Measurements from ENCODE around the gene PPDPF.

Gene PPDPF

DNA sequence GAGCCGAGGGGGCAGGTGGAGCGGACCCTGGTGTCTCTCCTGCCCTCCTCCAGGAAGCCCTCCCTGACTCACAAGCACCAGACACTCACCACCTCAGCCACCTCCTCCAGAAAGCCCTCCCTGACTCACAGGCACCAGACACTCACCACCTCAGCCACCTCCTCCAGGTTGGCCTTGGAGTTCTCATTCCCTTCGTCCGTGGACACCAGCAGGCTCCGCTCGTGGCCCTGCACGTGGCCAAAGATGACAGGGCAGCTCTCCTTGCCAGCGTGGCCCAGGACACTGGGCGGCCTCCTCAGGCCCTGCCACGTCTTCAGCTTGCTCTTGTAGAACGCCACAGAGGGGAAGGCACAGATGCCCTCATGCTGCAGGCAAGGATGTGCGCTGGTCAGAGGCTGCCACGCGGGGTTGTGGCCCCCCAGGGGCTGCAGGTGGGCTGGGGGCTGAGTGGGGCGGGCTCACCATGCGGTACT, 39.8 kb downstream of the PPDPF start:
- H3K4me3 ChIP-seq (ENCODE audit: low read depth, low read length) = no peak overlapping the region
- DNase-seq (ENCODE audit: low read depth) = no peak
- TF ChIP-seq, protein P1, sequence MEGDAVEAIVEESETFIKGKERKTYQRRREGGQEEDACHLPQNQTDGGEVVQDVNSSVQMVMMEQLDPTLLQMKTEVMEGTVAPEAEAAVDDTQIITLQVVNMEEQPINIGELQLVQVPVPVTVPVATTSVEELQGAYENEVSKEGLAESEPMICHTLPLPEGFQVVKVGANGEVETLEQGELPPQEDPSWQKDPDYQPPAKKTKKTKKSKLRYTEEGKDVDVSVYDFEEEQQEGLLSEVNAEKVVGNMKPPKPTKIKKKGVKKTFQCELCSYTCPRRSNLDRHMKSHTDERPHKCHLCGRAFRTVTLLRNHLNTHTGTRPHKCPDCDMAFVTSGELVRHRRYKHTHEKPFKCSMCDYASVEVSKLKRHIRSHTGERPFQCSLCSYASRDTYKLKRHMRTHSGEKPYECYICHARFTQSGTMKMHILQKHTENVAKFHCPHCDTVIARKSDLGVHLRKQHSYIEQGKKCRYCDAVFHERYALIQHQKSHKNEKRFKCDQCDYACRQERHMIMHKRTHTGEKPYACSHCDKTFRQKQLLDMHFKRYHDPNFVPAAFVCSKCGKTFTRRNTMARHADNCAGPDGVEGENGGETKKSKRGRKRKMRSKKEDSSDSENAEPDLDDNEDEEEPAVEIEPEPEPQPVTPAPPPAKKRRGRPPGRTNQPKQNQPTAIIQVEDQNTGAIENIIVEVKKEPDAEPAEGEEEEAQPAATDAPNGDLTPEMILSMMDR (IDR thresholded peaks at IDR 0.05; ENCODE audit: low read depth, low read length) = no peak

DNA sequence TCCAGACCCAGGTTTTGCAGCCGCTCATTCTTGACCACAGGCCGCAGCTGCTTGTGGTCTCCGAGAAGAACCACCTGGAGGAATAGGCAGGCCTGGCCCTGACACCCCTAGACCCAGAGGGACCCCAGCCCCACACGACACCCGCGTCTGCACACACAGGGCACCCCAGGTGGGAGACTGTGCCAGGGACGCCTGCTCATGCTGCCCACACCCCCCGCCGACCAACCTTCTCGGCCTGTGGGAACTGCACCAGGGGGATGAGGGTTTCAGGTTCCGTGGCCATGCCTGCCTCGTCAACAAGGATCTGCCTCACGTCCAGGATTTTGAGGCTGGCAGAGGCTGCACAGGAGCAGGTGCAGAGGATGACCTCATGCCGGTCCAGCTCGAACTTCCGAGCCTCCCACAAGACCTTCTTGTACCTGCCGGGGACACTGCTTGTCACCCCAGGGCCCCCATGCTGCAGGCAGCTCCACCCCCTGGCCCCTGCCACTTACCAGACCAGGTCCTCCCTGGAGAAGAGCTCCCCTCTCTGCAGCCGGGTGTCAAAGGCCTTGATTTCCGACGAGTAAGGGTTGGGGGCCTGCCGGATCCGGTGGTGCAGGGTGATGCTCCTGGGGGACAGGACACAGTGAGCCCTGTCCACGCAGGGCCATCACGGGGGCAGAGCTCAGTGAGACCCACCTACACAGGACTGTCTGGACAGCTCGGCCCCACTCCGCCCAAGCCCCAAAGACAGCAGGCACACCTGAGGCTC, 40.5 kb downstream of the PPDPF start:
- no peak overlapping the region for H3K4me3 ChIP-seq (ENCODE audit: low read depth, low read length)
- TF ChIP-seq, protein P1 (IDR thresholded peaks at IDR 0.05; ENCODE audit: low read depth, low read length) = no peak
- TF ChIP-seq POLR2A (IDR thresholded peaks at IDR 0.05; ENCODE audit: extremely low read depth, insufficient read length) (no peak), MYC (IDR thresholded peaks at IDR 0.05; ENCODE audit: low read depth, low read length) (no peak)
- TF ChIP-seq, protein P2, sequence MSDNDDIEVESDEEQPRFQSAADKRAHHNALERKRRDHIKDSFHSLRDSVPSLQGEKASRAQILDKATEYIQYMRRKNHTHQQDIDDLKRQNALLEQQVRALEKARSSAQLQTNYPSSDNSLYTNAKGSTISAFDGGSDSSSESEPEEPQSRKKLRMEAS (IDR thresholded peaks at IDR 0.05; ENCODE audit: low read depth, low read length) = no peak
- DNase-seq (ENCODE audit: low read depth) = no peak

DNA sequence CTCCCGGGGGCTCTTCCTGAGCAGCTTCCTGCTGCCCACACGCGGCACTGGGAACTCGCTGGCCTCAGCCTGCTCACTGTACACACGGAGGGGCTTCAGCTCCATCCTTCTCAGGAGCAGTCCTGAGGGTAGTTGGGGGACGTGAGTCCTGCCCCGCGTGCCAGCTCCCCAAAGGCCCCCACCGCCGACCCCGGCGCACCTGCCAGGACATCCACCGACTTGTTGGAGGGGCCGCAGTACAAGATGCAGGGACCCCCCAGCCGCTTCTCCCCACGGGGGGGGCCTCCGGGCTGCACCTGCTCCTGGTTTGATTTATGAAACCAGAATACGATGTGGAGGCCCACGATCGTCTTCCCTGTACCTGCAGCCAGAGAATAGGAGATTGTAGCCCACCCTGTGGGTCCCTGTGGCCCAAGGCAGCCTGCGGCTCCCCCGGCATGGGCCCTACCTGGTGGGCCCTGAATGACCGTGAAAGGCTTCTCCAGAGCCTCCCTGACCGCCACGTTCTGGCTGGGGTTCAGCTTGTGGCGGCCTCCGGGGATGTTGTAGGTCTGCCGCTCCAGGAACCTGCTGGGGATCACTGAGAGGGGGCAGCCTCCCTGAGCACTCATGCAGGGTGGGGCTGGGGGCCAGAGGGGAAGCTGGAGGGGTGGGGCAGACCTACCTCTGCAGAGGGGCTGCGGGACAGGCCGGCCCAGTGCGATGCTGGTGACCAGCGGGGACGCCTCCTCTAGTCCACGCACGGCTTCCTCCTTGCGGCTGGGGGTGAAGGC, 41.2 kb downstream of the PPDPF start:
- TF ChIP-seq POLR2A (IDR thresholded peaks at IDR 0.05; ENCODE audit: extremely low read depth, insufficient read length) = no peak
- TF ChIP-seq MYC (IDR thresholded peaks at IDR 0.05; ENCODE audit: low read depth, low read length) = no peak
- H3K4me3 ChIP-seq (ENCODE audit: low read depth, low read length) = no peak overlapping the region
- no peak for DNase-seq (ENCODE audit: low read depth)

DNA sequence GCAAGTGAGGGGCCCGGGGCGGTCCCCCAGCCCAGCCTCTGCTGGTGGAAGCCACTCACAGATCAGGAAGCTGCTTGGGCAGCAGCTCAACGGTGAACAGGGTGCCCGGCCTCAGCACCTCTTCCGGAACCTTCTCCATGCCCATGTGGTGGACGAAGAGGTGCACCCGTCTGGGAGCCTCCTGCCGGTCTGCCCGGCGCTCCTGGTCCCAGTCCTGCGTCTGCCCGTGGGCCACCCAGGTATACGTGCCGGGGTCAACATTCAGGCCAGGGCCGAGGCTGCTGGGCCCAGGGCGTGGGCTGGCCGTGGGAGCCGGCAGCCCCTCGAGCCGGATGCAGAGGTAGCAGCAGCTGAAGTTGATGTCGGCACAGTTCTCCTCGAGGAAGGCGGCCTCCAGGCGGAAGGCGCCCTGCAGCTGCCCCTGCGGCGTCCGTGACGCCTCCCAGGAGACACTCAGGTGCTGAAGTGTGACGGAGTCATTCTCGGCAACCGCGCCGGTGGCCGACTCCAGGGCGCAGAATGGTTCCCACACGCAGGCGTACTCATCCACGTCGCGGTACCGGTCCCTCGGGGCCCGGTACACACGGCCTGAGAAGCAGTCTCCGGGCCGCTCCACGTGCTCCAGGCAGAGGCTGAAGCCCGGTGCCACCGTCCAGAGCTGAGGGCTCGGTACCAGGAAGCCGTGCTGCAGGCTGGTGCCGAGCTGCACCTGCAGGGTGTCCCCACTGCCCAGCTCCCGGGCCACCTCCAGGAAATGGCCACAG, 42.1 kb downstream of the PPDPF start:
- TF ChIP-seq POLR2A (IDR thresholded peaks at IDR 0.05; ENCODE audit: extremely low read depth, insufficient read length) = no peak
- TF ChIP-seq MYC (IDR thresholded peaks at IDR 0.05; ENCODE audit: low read depth, low read length) = no peak
- TF ChIP-seq, protein P2 (IDR thresholded peaks at IDR 0.05; ENCODE audit: low read depth, low read length) = no peak
- TF ChIP-seq, protein P1 (IDR thresholded peaks at IDR 0.05; ENCODE audit: low read depth, low read length) = no peak
- H3K4me3 ChIP-seq (ENCODE audit: low read depth, low read length) = no peak overlapping the region
- no peak for DNase-seq (ENCODE audit: low read depth)

DNA sequence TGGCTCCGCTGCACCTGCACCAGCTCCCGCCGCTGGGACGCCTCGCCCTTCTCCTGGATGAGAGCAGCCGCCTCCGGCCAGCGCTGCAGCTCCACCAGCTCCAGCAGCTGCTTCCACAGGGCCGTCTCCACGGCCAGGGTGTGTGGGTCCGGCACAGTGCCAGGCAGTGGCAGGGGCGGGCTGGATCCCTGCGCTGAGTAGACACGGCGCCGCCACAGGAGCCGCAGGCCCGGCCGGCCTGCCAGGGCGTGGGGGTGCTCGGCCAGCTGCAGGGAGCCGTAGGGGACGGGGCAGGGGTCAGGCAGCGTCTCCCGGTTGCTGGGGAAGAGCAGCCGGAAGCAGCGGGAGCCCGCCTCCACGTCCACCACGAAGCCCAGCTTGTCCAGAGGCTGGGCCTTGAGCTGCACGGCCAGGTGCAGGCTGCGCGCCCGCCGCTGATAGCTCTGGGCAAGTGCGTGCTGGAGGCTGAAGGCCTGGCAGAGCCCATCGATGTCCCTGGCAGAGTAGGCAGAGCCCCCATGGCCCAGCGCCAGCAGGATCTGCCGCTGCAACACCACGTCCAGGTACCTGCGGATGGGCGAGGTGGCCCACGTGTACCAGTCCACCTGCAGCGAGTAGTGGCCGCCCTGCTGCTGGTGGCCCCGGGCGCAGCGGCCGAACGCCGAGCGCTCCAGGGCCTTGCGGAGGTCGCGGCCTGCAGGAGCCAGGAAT, 42.8 kb downstream of the PPDPF start:
- no peak for TF ChIP-seq MYC (IDR thresholded peaks at IDR 0.05; ENCODE audit: low read depth, low read length)
- no peak for TF ChIP-seq POLR2A (IDR thresholded peaks at IDR 0.05; ENCODE audit: extremely low read depth, insufficient read length)
- TF ChIP-seq, protein P2 (IDR thresholded peaks at IDR 0.05; ENCODE audit: low read depth, low read length) = no peak
- TF ChIP-seq, protein P1 (IDR thresholded peaks at IDR 0.05; ENCODE audit: low read depth, low read length) = no peak
- no peak overlapping the region for H3K4me3 ChIP-seq (ENCODE audit: low read depth, low read length)
- no peak for DNase-seq (ENCODE audit: low read depth)
